Fibroblast of skin of right quadriceps (primary cell): ENCODE measurements around the gene IL4.
"Not testable (repeated sequence)": the region's sequence is repeated elsewhere in the genome, so short reads cannot be mapped to it uniquely, and the experiment has no call there.

Source experiments
- DNase-seq: peaks from one replicate; pipeline ENCODE4 v3.0.0-alpha.2; 2013

Gene IL4

GRCh38 chr5:132673939-132674630 is at the start of gene IL4:
Gene IL4 (plus strand): TSS chr5:132673989. CDS start chr5:132674051, 62 bp downstream.
- DNase-seq: no peak

- no peak for DNase-seq
Measured at GRCh38 chr5:132627470-132627869, 46.3 kb upstream of the IL4 start.

GRCh38 chr5:132628814-132629213 is 45.0 kb upstream of the IL4 start:
- DNase-seq: no peak

- DNase-seq: no peak
Measured at GRCh38 chr5:132629230-132629944, 44.4 kb upstream of the IL4 start.

DNA sequence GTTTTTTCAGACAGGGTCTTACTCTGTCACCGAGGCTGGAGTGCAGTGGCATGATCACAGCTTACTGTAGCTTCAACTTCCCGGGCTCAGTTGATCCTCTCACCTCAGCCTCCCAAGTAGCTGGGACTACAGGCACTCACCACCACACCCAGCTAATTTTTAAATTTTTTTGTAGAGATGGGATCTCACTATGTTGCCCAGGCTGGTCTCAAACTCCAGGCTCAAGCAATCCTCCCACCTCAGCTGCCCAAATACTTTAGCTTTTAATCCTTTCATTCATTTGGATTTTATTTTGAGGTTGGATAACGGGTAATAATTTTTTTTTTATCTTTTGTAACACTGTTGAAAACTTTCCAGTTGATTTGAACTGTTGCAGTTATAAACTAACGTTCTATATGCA is 40.2 kb upstream of the IL4 start:
- not testable (repeated sequence) for DNase-seq

DNA sequence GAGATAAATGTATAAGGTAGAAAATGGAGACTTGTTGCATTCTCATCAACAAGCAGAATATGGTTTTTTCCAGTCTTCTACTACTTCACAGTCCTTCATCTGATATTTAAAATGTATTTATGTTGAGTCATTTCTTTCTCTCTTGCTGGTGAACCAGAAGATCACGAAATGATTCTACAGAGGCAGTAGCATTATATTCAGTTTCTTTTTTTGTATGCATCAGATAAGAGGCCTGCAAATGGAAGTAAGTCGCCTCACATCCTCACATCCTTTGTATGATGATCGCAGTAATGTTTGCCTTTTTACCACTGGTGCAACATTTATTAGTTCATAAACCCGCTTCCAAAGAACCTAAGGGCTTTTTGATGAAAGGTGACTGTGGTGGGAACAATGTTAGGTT is 37.9 kb upstream of the IL4 start:
- no peak for DNase-seq

DNA sequence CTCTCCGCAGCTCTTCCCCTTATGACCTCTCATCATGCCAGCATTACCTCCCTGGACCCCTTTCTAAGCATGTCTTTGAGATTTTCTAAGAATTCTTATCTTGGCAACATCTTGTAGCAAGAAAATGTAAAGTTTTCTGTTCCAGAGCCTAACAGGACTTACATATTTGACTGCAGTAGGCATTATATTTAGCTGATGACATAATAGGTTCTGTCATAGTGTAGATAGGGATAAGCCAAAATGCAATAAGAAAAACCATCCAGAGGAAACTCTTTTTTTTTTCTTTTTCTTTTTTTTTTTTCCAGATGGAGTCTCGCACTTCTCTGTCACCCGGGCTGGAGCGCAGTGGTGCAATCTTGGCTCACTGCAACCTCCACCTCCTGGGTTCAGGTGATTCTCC is 36.5 kb upstream of the IL4 start:
- DNase-seq: no peak

DNA sequence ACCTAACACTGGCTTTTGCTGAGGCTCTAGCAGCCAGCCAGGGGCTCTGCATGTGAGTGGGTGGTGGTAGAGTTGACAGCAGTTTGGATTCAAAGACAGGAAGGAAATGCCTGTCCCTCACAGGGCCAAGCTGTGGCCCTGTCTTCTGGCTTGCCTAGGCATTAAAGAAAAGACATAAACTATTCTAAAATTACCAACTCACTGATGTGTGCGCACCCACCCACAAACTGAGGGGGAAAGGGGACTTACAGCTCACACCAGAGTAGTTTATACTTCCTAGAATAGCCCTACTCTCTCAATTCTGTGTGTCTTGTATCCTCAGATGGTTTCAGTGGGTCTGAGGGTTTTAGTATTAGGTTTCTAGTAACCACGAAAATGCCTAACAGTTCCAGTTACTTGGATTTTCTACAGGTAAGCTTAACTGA is 34.1 kb upstream of the IL4 start:
- DNase-seq: no peak

- no peak for DNase-seq
Measured at GRCh38 chr5:132640613-132641012, 33.2 kb upstream of the IL4 start.

DNA sequence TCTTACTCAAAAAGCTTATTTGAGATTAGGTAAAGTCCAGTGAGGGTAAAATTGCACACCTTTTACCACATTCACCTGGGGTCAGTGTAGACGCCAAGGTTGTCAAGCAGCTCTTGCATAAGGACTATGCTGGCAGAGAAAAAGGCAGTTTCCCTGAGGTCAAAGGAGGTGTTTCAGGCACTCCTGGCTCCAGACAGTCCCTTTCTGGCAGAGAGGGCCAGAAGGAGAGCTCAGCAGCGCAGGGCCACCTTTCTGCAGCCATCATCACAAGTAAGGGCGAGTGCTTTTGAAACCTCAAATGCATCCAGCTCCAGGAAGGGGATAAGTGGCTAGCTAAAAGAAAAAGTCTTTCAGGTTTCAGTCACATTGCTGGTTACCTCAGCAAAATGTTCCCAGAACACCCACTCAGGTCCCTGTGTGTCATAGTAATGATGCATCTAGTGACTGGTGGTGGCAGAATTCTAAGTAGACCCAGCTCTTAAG is 32.5 kb upstream of the IL4 start:
- no peak for DNase-seq

- DNase-seq: no peak
Measured at GRCh38 chr5:132641841-132642240, 31.9 kb upstream of the IL4 start.

DNA sequence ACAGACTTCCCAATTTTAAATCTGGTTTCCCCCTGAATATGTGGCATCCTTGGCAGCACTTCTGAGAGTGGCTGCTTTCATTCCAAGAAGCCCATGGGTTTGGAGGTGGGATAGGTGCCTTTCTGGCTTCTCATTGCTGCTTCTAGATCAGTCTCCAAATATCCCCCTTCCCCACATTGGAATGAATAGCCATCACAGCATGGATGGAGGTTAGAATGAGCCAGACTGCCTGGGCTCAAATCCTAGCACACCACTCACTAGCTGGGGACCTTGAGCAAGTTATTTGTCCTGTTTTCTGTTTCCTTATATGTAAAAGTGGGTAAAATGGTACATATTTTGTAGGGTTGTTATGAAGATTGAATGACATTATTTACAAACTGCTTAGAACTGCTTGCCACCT is 29.6 kb upstream of the IL4 start:
- DNase-seq: no peak

- no peak for DNase-seq
Measured at GRCh38 chr5:132646583-132647266, 27.1 kb upstream of the IL4 start.

- DNase-seq: no peak
Measured at GRCh38 chr5:132647473-132647872, 26.3 kb upstream of the IL4 start.

DNA sequence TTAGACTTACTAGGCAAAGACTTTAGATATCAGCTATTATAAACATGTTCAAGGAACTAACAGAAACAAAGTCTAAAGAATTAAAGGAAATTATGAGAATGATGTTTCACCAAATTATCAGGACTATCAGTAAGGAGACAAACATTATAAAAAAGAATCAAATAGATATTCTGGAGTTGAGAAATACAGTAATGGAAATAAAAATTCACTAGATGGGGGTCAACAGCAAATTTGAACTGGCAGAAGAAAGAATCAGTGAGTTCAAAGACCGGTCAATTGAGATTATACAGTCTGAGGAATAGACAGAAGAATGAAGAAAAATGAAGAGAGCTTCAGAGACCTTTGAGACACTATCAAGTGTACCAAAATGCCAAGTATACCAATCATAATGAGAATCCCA is 25.4 kb upstream of the IL4 start:
- DNase-seq: no peak

DNA sequence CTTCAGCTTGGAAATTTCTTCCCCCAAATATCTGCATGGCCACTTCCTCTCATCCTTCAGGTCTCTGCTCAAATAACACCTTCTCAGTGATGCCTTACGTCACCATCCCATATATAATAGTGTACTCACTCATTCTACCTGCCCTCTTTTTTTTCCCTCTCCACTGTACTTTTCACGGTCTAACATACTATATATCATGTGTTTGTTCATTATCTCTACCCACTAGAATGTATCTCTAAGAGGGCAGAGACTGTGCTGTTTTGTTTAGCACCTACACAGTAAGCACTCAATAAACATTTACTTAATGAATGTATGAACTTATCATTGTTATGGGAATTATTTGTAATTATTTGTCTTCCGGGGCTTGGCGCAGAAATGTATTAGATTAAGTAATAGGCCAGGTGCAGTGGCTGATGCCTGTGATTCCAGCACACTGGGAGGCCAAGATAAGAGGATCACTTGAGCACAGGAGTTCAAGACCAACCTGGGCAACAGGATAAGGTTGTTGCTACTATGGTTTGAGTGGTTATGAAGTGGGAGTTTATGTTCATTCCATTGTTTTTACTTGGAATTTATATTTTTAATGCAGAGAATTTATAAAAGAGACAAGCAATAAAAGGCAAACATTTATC is 21.8 kb upstream of the IL4 start:
- DNase-seq: no peak

DNA sequence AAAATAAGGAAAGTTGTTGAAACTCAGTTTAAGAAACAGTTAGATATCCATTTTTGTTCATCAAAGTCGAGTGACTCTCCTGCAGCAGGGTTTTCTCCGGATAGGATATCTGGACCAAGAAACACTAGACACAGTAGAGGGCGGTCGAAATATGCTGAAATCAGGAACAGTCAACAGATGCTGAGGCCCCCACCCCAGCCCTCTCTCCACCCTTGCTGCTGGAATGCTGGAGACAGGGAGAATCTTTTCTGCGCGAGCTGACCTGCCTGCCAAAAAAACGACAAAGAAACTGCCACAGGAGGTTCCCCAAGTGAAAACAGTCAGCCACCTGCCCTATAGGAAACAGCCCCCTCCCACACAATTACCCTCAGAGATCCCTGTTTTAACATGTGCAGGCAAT is 20.1 kb upstream of the IL4 start:
- DNase-seq: no peak

DNA sequence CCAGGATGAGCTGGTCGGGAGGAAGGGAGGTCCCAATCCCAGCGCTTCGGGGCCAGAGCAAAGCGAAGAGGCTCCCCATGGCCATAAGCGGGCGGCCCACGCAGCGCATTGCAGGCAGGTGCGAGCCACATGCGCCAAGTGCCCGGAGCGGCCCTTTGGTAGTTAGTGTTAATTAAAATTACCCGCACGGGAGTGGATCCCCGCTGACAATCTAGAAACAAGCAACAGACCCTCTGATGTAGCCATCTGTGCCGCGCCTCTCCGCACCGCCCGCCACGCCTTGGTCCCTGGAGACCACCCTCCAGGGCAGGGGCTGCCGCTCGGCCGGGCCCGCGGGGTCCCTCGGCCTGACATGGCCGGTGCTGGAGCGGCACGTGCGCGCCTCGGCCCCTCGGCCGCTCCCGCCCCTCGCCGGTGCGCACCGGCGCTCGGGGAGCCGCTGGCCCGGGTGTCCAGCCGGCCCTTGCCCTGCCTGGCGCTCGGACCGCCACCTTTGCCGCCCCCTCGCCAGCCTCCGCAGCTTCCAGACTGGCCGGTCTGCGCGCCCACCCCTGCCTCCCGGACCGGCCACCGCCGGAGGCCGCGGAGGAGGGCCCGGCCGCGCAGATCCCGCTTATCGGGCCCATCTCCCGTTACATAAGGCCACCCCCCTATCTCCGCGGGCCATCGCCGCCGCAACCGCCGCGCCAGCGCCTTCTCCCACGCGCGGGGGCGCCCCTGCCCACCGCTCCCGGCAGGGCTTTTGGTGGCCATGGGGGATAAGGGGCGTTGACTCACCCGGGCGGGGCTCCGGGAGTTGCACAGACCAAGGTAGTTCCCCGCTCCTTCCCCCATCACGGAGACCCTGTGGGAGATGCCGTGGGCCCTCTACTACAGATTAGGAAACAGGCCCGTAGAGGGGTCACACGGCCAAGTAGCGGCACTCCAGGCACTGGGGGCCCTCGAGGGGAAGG is 17.7 kb upstream of the IL4 start:
- peak; percentile 41 for DNase-seq

DNA sequence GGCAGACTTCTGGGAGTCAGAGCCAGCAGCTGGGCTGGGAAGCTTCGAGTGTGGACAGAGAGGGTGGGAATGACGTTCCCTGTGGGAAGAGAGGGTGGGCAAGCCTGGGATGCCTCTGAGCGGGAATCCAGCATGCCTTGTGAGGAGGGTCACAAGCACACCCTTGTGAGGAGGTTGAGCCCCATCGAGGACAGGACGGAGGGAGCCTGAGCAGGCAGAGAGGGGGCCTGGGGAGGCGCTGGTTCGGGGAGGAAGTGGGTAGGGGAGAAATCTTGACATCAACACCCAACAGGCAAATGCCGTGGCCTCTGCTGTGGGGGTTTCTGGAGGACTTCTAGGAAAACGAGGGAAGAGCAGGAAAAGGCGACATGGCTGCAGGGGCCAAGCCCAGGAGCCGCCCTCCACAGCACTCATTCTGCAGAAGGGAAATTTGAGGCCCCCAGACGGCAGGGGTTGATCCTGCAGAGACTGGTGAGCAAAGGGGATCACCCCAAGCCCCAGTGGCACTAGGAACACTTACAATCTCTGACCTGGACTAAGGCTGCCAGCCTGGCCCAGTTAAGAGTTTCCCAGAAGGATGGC is 16.9 kb upstream of the IL4 start:
- DNase-seq: no peak

- no peak for DNase-seq
Measured at GRCh38 chr5:132657676-132658380, 16.0 kb upstream of the IL4 start, which contains the start of gene IL13. Gene IL13 (plus strand): TSS chr5:132658173. CDS start chr5:132658187, 14 bp downstream.
